HG02763 (cell line): ENCODE data around the gene BCAS3.
"Not testable (repeated sequence)": the region's sequence is repeated elsewhere in the genome, so short reads cannot be mapped to it uniquely, and the experiment has no call there.

Experiments used
- ATAC-seq: cut with Tn5 transposase; IDR thresholded peaks from one replicate; pipeline ENCODE4 v1.9.1; 2021; ENCODE audit warnings: mild to moderate bottlenecking, moderate library complexity; ENCODE audit not compliant: unreplicated experiment

BCAS3 gene

GRCh38 chr17:61144617-61145564, 467.2 kb downstream of the BCAS3 start:
- ATAC-seq = no peak

- ATAC-seq = not testable (repeated sequence)
These were observed 469.2 kb downstream of the BCAS3 start for GRCh38 chr17:61146833-61147232.

- ATAC-seq = no peak
These were observed 471.6 kb downstream of the BCAS3 start for GRCh38 chr17:61149106-61149825.

- no peak for ATAC-seq
These were observed 472.3 kb downstream of the BCAS3 start for GRCh38 chr17:61149862-61150362.

GRCh38 chr17:61150686-61151299, 473.1 kb downstream of the BCAS3 start:
- ATAC-seq = no peak

GRCh38 chr17:61152898-61153297, 475.2 kb downstream of the BCAS3 start:
- ATAC-seq = no peak

- no peak for ATAC-seq
These were observed 478.1 kb downstream of the BCAS3 start for GRCh38 chr17:61155590-61156237.

GRCh38 chr17:61157246-61157886, 479.7 kb downstream of the BCAS3 start:
- no peak for ATAC-seq

GRCh38 chr17:61158376-61158775, 480.7 kb downstream of the BCAS3 start:
- ATAC-seq = no peak

GRCh38 chr17:61159221-61159814, 481.7 kb downstream of the BCAS3 start:
- ATAC-seq = no peak

GRCh38 chr17:61160204-61160603, 482.6 kb downstream of the BCAS3 start:
- no peak for ATAC-seq

- no peak for ATAC-seq
These were observed 483.3 kb downstream of the BCAS3 start for GRCh38 chr17:61160789-61161445.

- ATAC-seq = no peak
These were observed 484.0 kb downstream of the BCAS3 start for GRCh38 chr17:61161615-61162134.

GRCh38 chr17:61164517-61164916, 486.9 kb downstream of the BCAS3 start:
- no peak for ATAC-seq

- ATAC-seq = no peak
These were observed 489.4 kb downstream of the BCAS3 start for GRCh38 chr17:61167075-61167474.

- ATAC-seq = no peak
These were observed 490.9 kb downstream of the BCAS3 start for GRCh38 chr17:61168506-61168905.

- ATAC-seq = no peak
These were observed 496.7 kb downstream of the BCAS3 start for GRCh38 chr17:61174310-61174709.

- no peak for ATAC-seq
These were observed 497.9 kb downstream of the BCAS3 start for GRCh38 chr17:61175298-61176142.
